ENCODE data around the gene CDKL1. TPM values are rescaled to one million over a fixed set of nuclear protein-coding genes. Genes with fewer than 3 reads are reported as not detected.

Gene CDKL1
- total and polyA plus RNA-seq, 2 donors (not counting 1 experiment from before 2014, with no cell fraction given) = 5.3 to 7.9 TPM

DNA sequence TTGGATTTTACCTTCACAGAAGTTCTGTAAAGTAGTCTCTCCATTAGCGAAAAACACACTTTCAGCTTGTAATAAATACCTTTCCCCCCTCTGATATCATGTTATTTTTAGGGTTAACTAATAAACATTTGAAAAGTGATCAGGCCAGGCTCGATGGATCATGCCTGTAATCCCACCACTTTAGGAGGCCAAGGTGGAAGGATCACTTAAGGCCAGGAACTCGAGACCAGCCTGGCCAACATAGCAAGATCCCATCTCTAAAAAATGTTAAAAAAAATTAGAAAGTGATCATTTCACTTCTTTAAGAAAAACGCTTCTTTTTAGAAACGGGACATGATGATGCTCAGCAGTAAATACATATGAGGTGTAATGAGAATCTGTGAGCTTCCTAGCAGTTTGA is 2.0 kb downstream of the CDKL1 start:
- CTCF ChIA-PET = interaction anchor here (0.5 to 1.2 kb wide), 2 partner anchors 25 to 72 kb away, joined by 3 read pairs; no protein-coding TSS in a partner anchor
- no peak overlapping the region for H3K27ac ChIP-seq (ENCODE audit: low read length in 2 of 2)
- no peaks in the 10 kb centered on the region for H3K9me3 Mint-ChIP-seq (ENCODE audit: insufficient read depth)
- H3K27me3 Mint-ChIP-seq = peaks cover 2% of the 10 kb centered on the region
- H3K4me1 Mint-ChIP-seq = peaks cover 32% of the 10 kb centered on the region
- POLR2A ChIA-PET = no interaction called here
- no peaks in the 10 kb centered on the region for H3K79me2 ChIP-seq (ENCODE audit: control insufficient read depth, insufficient read depth, low read length)
- no peak overlapping the region for H3K4me3 ChIP-seq (ENCODE audit: control extremely low read depth in 1 of 5, extremely low read depth in 1 of 5, insufficient read depth in 1 of 5, low read depth in 2 of 5, low read length in 4 of 5)
- H3K4me3 Mint-ChIP-seq = no peak overlapping the region
- DNase-seq = no peak
- no peaks in the 10 kb centered on the region for H3K27me3 ChIP-seq (replicated peaks in 1 of 4; ENCODE audit: control extremely low read depth in 1 of 4, control insufficient read depth in 3 of 4, insufficient read depth in 4 of 4, low read length in 3 of 4)
- no peak overlapping the region for H3K27ac Mint-ChIP-seq
- H3K4me1 ChIP-seq (ENCODE audit: control insufficient read depth in 2 of 2, insufficient read depth in 2 of 2, low read length in 2 of 2) = peaks cover 7 to 20% of the 10 kb centered on the region in 2 donors
- WGBS (ENCODE audit: insufficient coverage) = no CpG with 5 or more reads among the region's 5 CpGs
- intact Hi-C loops (cut with micrococcal nuclease) = no loop called here
- TF ChIP-seq, protein P1, sequence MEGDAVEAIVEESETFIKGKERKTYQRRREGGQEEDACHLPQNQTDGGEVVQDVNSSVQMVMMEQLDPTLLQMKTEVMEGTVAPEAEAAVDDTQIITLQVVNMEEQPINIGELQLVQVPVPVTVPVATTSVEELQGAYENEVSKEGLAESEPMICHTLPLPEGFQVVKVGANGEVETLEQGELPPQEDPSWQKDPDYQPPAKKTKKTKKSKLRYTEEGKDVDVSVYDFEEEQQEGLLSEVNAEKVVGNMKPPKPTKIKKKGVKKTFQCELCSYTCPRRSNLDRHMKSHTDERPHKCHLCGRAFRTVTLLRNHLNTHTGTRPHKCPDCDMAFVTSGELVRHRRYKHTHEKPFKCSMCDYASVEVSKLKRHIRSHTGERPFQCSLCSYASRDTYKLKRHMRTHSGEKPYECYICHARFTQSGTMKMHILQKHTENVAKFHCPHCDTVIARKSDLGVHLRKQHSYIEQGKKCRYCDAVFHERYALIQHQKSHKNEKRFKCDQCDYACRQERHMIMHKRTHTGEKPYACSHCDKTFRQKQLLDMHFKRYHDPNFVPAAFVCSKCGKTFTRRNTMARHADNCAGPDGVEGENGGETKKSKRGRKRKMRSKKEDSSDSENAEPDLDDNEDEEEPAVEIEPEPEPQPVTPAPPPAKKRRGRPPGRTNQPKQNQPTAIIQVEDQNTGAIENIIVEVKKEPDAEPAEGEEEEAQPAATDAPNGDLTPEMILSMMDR (IDR thresholded peaks at IDR 0.05) = no peak
- TF ChIP-seq EZH2 (IDR thresholded peaks at IDR 0.05; ENCODE audit: borderline replicate concordance, insufficient read depth, low read depth, low read length, poor library complexity, severe bottlenecking) = no peak
- H3K9ac ChIP-seq (ENCODE audit: low read length) = no peak overlapping the region
- no peak for ATAC-seq (ENCODE audit: low read depth)
- no peaks in the 10 kb centered on the region for H4K20me1 ChIP-seq (ENCODE audit: control insufficient read depth, insufficient read depth, low read length, poor library complexity, severe bottlenecking)
- no peak overlapping the region for H3K4me2 ChIP-seq (replicated peaks; ENCODE audit: low read depth, low read length, poor library complexity, severe bottlenecking)
- no peaks in the 10 kb centered on the region for H3K9me3 ChIP-seq (ENCODE audit: control extremely low read depth in 1 of 3, control insufficient read depth in 2 of 3, insufficient read depth in 1 of 3, low read length in 2 of 3)
- H3K36me3 ChIP-seq (replicated peaks in 1 of 2; ENCODE audit: control extremely low read depth in 1 of 2, control insufficient read depth in 1 of 2, extremely low read depth in 1 of 2, insufficient read depth in 2 of 2, low read length in 1 of 2) = no peaks in the 10 kb centered on the region
- no peak overlapping the region for H2AFZ ChIP-seq (ENCODE audit: insufficient read depth, low read depth, low read length, poor library complexity, severe bottlenecking)

DNA sequence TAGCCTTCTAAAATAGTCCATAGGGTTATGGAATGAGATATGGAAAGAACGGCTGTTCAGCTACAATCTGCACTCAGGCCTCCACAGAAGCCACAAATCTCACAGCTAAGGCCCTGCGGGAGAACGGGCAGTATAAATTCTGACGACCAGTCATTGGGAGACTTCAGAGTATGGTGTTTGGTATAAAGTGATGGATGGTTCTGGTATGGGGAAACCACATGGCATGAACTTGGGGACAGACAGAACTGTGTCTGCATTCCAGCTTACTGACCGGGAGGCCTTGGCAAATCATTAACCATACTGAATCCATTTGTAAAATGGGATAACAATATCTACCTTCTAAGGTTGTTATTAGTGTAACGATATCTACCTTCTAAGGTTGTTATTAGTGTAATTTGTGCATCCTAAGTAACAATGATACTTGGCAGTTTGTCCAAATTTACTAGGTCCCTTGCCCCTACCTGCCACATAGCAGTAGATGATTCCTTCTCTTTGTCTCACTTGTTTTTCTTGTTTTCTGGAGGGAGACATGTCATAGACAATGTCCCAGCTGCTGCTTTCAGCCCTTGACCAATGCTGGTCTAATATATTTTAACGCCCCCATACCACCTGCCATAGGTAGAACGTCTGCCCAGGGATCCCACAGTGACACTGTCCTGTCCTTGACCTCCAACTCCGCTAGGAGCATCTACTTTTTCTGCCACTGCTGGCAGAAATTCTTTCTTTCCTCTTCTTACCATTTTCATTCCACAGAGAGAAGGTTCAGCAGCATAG is 6.8 kb downstream of the CDKL1 start:
- H3K4me3 Mint-ChIP-seq = no peak overlapping the region

More for the DNA sequence above, 6.8 kb downstream of the CDKL1 start:
- no peak overlapping the region for H3K4me3 ChIP-seq (ENCODE audit: control extremely low read depth in 1 of 5, extremely low read depth in 1 of 5, insufficient read depth in 1 of 5, low read depth in 2 of 5, low read length in 4 of 5)
- CTCF ChIA-PET = no interaction called here
- no peak overlapping the region for H3K9ac ChIP-seq (ENCODE audit: low read length)
- DNase-seq (no peak), ATAC-seq (ENCODE audit: low read depth) (no peak)
- H3K4me2 ChIP-seq (replicated peaks; ENCODE audit: low read depth, low read length, poor library complexity, severe bottlenecking) = no peak overlapping the region
- H3K27me3 ChIP-seq (replicated peaks in 1 of 4; ENCODE audit: control extremely low read depth in 1 of 4, control insufficient read depth in 3 of 4, insufficient read depth in 4 of 4, low read length in 3 of 4) = no peaks in the 10 kb centered on the region
- H3K27ac ChIP-seq (ENCODE audit: low read length in 2 of 2) = no peak overlapping the region
- POLR2A ChIA-PET = no interaction called here
- H3K27ac Mint-ChIP-seq = no peak overlapping the region
- peaks cover 0 to 6% of the 10 kb centered on the region in 2 donors for H3K4me1 ChIP-seq (ENCODE audit: control insufficient read depth in 2 of 2, insufficient read depth in 2 of 2, low read length in 2 of 2)
- peaks cover 11% of the 10 kb centered on the region for H3K4me1 Mint-ChIP-seq
- no peaks in the 10 kb centered on the region for H3K9me3 ChIP-seq (ENCODE audit: control extremely low read depth in 1 of 3, control insufficient read depth in 2 of 3, insufficient read depth in 1 of 3, low read length in 2 of 3)
- WGBS (ENCODE audit: insufficient coverage) = 87% methylated on average over 4 of the region's 9 CpGs
- intact Hi-C loops (cut with micrococcal nuclease) = no loop called here
- H4K20me1 ChIP-seq (ENCODE audit: control insufficient read depth, insufficient read depth, low read length, poor library complexity, severe bottlenecking) = no peaks in the 10 kb centered on the region
- no peaks in the 10 kb centered on the region for H3K27me3 Mint-ChIP-seq
- H2AFZ ChIP-seq (ENCODE audit: insufficient read depth, low read depth, low read length, poor library complexity, severe bottlenecking) = no peak overlapping the region
- no peaks in the 10 kb centered on the region for H3K9me3 Mint-ChIP-seq (ENCODE audit: insufficient read depth)
- no peaks in the 10 kb centered on the region for H3K79me2 ChIP-seq (ENCODE audit: control insufficient read depth, insufficient read depth, low read length)
- no peak for TF ChIP-seq EZH2 (IDR thresholded peaks at IDR 0.05; ENCODE audit: borderline replicate concordance, insufficient read depth, low read depth, low read length, poor library complexity, severe bottlenecking)
- TF ChIP-seq, protein P1 (IDR thresholded peaks at IDR 0.05) = no peak
- H3K36me3 ChIP-seq (replicated peaks in 1 of 2; ENCODE audit: control extremely low read depth in 1 of 2, control insufficient read depth in 1 of 2, extremely low read depth in 1 of 2, insufficient read depth in 2 of 2, low read length in 1 of 2) = no peaks in the 10 kb centered on the region
